Mucosa of stomach (tissue), 1 donor: ENCODE measurements around the gene EFEMP2.
"Not testable (repeated sequence)": the region's sequence is repeated elsewhere in the genome, so short reads cannot be mapped to it uniquely, and the experiment has no call there.

Source experiments
- H3K27me3 ChIP-seq: one replicate; pipeline ENCODE4 v1.7.0; 2013; ENCODE audit warnings: mild to moderate bottlenecking, low read length; ENCODE audit not compliant: control insufficient read depth, insufficient read depth
- H3K36me3 ChIP-seq: one replicate; pipeline ENCODE4 v1.7.0; 2013; ENCODE audit warnings: low read length; ENCODE audit not compliant: control insufficient read depth, insufficient read depth
- H3K4me1 ChIP-seq: one replicate; pipeline ENCODE4 v1.7.0; 2013; ENCODE audit warnings: mild to moderate bottlenecking, low read length; ENCODE audit not compliant: control insufficient read depth, insufficient read depth
- H3K4me3 ChIP-seq: one replicate; pipeline ENCODE4 v1.7.0; 2013; ENCODE audit warnings: low read length
- H3K9ac ChIP-seq: one replicate; pipeline ENCODE4 v1.7.0; 2013; ENCODE audit warnings: mild to moderate bottlenecking, low read length, moderate library complexity
- H3K9me3 ChIP-seq: one replicate; pipeline ENCODE4 v1.7.0; 2013; ENCODE audit warnings: mild to moderate bottlenecking, low read length, moderate library complexity; ENCODE audit not compliant: control insufficient read depth
- donor health status: Pancreatic carcinoma.

EFEMP2 gene

GRCh38 chr11:65897020-65897471 is 24.4 kb upstream of the EFEMP2 start:
- H3K9ac ChIP-seq: no peak overlapping the region
- H3K9me3 ChIP-seq: no peaks in the 10 kb centered on the region
- H3K4me3 ChIP-seq: no peak overlapping the region
- peaks cover 6% of the 10 kb centered on the region for H3K27me3 ChIP-seq
- peaks cover 32% of the 10 kb centered on the region for H3K4me1 ChIP-seq
- H3K36me3 ChIP-seq: no peaks in the 10 kb centered on the region

GRCh38 chr11:65896034-65896999 is 23.7 kb upstream of the EFEMP2 start:
- peaks cover 6% of the 10 kb centered on the region for H3K27me3 ChIP-seq
- H3K4me3 ChIP-seq: no peak overlapping the region
- peaks cover 39% of the 10 kb centered on the region for H3K4me1 ChIP-seq

GRCh38 chr11:65895482-65895981 is 22.9 kb upstream of the EFEMP2 start:
- Histone ChIP-seq H3K4me3 (no peak overlapping the region), H3K9ac (no peak overlapping the region), H3K9me3 (no peaks in the 10 kb centered on the region), H3K27me3 (peaks cover 6% of the 10 kb centered on the region), H3K4me1 (peaks cover 43% of the 10 kb centered on the region), H3K36me3 (no peaks in the 10 kb centered on the region)

More at GRCh38 chr11:65896034-65896999, 23.7 kb upstream of the EFEMP2 start:
- H3K9me3 ChIP-seq: no peaks in the 10 kb centered on the region
- no peaks in the 10 kb centered on the region for H3K36me3 ChIP-seq
- no peak overlapping the region for H3K9ac ChIP-seq

GRCh38 chr11:65894034-65894591 is 21.5 kb upstream of the EFEMP2 start:
- peaks cover 46% of the 10 kb centered on the region for H3K4me1 ChIP-seq
- H3K9ac ChIP-seq: peak overlapping the region; percentile 23
- H3K9me3 ChIP-seq: no peaks in the 10 kb centered on the region
- no peaks in the 10 kb centered on the region for H3K36me3 ChIP-seq
- H3K4me3 ChIP-seq: no peak overlapping the region
- H3K27me3 ChIP-seq: no peaks in the 10 kb centered on the region

GRCh38 chr11:65892661-65893317 is 20.2 kb upstream of the EFEMP2 start:
- no peaks in the 10 kb centered on the region for H3K27me3 ChIP-seq
- H3K4me1 ChIP-seq: peaks cover 43% of the 10 kb centered on the region
- H3K36me3 ChIP-seq: no peaks in the 10 kb centered on the region
- H3K4me3 ChIP-seq: no peak overlapping the region
- H3K9ac ChIP-seq: peak overlapping the region; percentile 72
- H3K9me3 ChIP-seq: no peaks in the 10 kb centered on the region

- H3K27me3 ChIP-seq, H3K36me3 ChIP-seq, H3K9me3 ChIP-seq, H3K4me3 ChIP-seq: not testable (repeated sequence)
- peak overlapping the region; percentile 72 for H3K9ac ChIP-seq
- H3K4me1 ChIP-seq: peaks cover 50% of the 10 kb centered on the region
Observed at GRCh38 chr11:65892137-65892540, 19.5 kb upstream of the EFEMP2 start.

- H3K4me1 ChIP-seq: peaks cover 56% of the 10 kb centered on the region
Observed at GRCh38 chr11:65891219-65892136, 18.9 kb upstream of the EFEMP2 start.

GRCh38 chr11:65890324-65891218 is 18.0 kb upstream of the EFEMP2 start, which contains the start of gene CCDC85B:
TSS of gene CCDC85B (plus strand) at chr11:65890673. CDS start at chr11:65890784, 111 bp downstream.
- peaks cover 65% of the 10 kb centered on the region for H3K4me1 ChIP-seq
- no peaks in the 10 kb centered on the region for H3K27me3 ChIP-seq
- H3K36me3 ChIP-seq: no peaks in the 10 kb centered on the region
- peak within 1 kb of the TSS; percentile 69 for H3K4me3 ChIP-seq
- no peaks in the 10 kb centered on the region for H3K9me3 ChIP-seq
- peak within 1 kb of the TSS; percentile 72 for H3K9ac ChIP-seq

More at GRCh38 chr11:65891219-65892136, 18.9 kb upstream of the EFEMP2 start:
- Histone ChIP-seq H3K4me3 (peak overlapping the region; percentile 69), H3K27me3 (no peaks in the 10 kb centered on the region), H3K9me3 (no peaks in the 10 kb centered on the region), H3K36me3 (no peaks in the 10 kb centered on the region), H3K9ac (peak overlapping the region; percentile 72)

- Histone ChIP-seq H3K9me3 (no peaks in the 10 kb centered on the region), H3K9ac (peak within 1 kb of the TSS; percentile 72), H3K4me1 (peaks cover 75% of the 10 kb centered on the region), H3K36me3 (peaks cover 13% of the 10 kb centered on the region), H3K4me3 (peak within 1 kb of the TSS; percentile 90), H3K27me3 (no peaks in the 10 kb centered on the region)
Observed at GRCh38 chr11:65888163-65888814, 15.7 kb upstream of the EFEMP2 start, which contains the start of gene FIBP. TSS of gene FIBP (minus strand) at chr11:65888471. CDS start at chr11:65888418, 53 bp downstream.

- H3K9me3 ChIP-seq: no peaks in the 10 kb centered on the region
- H3K27me3 ChIP-seq: no peaks in the 10 kb centered on the region
- H3K4me3 ChIP-seq: peak overlapping the region; percentile 90
- H3K4me1 ChIP-seq: peaks cover 70% of the 10 kb centered on the region
- peaks cover 15% of the 10 kb centered on the region for H3K36me3 ChIP-seq
- peak overlapping the region; percentile 72 for H3K9ac ChIP-seq
Observed at GRCh38 chr11:65887723-65888162, 15.1 kb upstream of the EFEMP2 start.
